ENCODE measurements around the gene NUAK1.
"Not testable (repeated sequence)": the region's sequence is repeated elsewhere in the genome, so short reads cannot be mapped to it uniquely, and the experiment has no call there.

NUAK1 gene

GRCh38 chr12:106146987-106147386, 8.2 kb upstream of the NUAK1 start:
- no peak for DNase-seq (ENCODE audit: low read depth)

- no peak for DNase-seq (ENCODE audit: low read depth)
Measured at GRCh38 chr12:106145539-106146447, 7.0 kb upstream of the NUAK1 start.

DNA sequence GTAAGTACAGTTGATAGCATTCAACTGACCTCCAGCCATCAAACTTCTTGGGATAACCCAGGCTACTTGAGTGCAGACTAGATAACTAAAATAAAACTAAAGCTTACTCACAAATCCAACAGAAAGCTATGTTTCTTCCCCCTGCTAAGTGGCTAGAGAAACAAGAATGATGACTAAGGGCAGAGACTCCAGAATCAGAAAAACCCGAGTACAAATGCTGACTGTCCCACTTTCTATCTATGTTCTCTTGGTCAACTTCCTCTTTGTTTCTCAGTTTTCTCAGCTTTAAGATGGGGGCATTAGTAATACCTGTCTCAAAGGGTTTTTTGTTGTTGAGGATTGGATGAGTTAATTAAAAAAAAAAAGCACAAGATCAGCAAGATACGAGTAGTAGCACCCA, 6.1 kb upstream of the NUAK1 start:
- no peak for DNase-seq (ENCODE audit: low read depth)

DNA sequence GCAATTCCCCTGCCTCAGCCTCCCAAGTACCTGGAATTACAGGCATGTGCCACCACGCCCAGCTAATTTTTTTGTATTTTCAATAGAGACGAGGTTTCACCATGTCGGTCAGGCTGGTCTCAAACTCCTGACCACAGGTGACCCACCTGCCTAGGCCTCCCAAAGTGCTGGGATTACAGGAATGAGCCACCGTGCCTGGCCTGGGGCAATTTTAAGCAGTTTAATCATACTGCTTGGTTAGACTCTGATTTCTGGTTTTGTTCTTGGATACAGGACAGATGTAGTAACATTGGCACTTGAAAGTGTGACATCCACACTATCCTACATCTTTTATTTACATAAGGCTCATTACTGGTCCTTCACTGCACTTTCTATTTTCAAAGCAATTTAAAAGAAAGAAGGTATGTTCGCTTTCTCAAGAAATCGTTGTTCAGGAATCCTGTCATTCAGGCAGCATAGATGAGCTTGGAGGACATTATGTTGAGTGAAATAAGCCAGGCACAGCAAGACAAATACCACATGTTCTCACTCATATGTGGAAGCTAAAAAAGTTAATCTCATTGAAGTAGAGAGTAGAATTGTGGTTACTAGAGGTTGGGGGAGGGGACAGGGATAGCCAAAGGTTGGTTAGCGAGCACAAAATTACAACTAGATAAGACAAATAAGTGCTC, 4.0 kb upstream of the NUAK1 start:
- no peak for DNase-seq (ENCODE audit: low read depth)

DNA sequence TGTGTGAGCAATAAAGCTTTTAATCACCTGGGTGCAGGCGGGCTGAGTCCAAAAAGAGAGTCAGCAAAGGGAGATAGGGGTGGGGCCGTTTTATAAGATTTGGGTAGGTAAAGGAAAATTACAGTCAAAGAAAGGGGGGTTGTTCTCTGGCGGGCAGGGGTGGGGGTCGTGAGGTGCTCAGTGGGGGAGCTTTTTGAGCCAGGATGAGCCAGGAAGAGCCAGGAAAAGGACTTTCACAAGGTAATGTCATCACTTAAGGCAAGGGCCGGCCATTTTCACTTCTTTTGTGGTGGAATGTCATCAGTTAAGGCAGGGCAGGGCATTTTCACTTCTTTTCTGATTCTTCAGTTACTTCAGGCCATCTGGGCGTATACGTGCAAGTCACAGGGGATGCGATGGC, 3.2 kb upstream of the NUAK1 start:
- DNase-seq (ENCODE audit: low read depth) = not testable (repeated sequence)

GRCh38 chr12:106141452-106141851, 2.7 kb upstream of the NUAK1 start:
- no peak for DNase-seq (ENCODE audit: low read depth)

DNA sequence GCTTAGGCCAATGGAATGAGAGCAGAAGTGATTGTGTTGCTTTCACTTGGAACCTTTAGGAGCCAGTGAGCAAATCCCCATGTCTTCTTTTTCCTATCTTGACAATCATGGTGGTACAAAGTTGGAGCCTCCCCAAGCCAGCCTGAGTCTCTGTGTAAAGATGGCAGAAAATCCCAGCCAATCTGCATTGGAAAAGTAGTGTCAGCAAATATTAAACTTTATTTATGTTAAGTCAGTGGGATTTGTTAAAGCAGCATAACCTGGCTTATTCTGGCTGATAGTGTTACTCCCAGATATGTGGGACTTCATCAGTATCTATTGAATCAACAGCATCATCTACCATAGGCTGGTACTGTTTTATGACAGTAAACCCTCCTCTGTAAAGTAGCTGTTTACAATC, 2.2 kb upstream of the NUAK1 start:
- DNase-seq (ENCODE audit: low read depth) = no peak

- DNase-seq (ENCODE audit: low read depth) = no peak
Measured at GRCh38 chr12:106140223-106140986, 1.7 kb upstream of the NUAK1 start.

- DNase-seq (ENCODE audit: low read depth) = no peak
Measured at GRCh38 chr12:106139422-106140171, 843 bp upstream of the NUAK1 start.

DNA sequence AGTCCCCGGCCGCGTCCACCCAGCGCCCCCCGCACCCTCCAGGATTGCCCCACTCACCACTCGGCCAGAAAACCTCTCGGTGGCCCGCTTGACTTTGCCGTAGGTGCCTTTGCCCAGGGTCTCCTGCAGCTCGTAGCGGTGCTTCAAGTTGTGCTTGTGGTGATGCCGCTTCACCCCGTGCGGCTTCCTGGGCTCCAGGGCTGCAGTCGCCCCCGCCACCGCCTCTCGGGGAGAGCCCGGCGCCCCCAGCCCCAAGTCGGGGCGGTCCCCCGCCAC, 459 bp downstream of the NUAK1 start:
- DNase-seq (ENCODE audit: low read depth) = no peak

GRCh38 chr12:106137530-106138356, 1.0 kb downstream of the NUAK1 start:
- DNase-seq (ENCODE audit: low read depth) = no peak

GRCh38 chr12:106136263-106136662, 2.5 kb downstream of the NUAK1 start:
- DNase-seq (ENCODE audit: low read depth) = peak; percentile 69

- no peak for DNase-seq (ENCODE audit: low read depth)
Measured at GRCh38 chr12:106135781-106136180, 3.0 kb downstream of the NUAK1 start.

DNA sequence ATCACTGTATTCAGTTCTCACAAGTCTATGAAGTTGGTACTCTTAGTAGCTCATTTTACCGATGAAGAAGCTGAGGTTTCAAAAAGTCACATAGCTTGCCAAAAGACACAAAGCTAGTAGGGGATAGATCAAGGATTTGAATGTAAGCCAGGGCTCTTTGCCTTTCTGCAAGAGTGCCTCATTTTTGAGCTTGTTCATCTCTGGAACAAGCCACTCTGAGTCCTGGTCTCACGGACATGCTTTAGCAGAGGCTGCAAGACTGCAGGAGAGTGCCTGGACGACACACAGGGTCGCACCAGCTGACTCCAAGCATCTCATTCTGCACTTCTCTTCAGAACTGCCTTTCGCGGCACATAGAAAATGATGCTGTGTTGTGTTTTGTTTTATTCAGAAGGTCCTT, 3.7 kb downstream of the NUAK1 start:
- no peak for DNase-seq (ENCODE audit: low read depth)

DNA sequence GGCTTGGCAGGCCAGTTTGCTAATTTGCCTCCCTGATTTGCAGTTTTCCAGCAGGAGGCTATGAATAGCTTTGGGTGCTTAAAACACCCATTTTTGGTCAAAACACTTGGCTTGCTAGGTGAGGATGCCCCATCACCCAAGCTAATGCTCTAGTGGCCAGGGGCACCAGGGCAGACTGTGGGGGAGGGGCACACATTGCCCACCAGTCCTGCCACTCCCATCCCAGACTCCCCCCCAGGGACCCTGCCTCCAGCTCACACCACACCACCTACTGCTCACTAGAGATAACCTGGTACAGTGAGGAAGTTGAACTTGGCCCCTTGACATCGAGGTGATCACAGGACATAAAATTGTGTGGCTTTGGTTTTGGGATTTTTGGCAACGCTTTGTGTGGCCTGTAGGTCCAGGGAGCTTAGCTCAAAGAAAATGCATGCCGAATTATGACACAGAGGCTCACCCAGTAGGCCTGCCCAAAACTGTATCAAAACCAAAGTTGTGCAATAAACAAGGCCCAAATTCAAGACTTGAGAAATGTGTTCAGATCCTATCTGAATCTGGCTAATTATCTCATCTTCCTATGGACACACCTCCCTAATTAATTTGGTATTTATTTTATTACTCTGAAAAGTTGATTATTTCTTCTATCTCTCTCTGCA, 4.3 kb downstream of the NUAK1 start:
- no peak for DNase-seq (ENCODE audit: low read depth)

- DNase-seq (ENCODE audit: low read depth) = no peak
Measured at GRCh38 chr12:106133136-106134087, 5.3 kb downstream of the NUAK1 start.

GRCh38 chr12:106132175-106133135, 6.3 kb downstream of the NUAK1 start:
- no peak for DNase-seq (ENCODE audit: low read depth)

DNA sequence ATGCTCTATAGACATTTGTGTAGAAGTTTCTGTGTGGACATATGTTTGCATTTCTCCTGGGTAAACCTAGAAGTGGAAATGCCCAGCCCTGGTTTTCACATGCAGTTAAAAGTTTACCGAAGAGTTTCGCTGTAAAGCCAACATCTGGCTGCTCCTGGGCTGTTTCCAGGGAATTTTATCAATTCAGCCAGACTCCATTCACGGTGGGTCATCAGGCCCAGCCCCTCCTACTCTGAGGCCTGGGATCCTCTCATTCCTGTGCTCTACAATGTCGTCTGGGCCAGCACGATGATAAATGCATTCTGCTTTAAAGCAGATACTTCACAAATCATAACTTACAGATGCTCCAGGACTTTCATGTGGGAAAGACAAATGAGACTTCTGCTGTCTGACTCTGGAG, 7.1 kb downstream of the NUAK1 start:
- no peak for DNase-seq (ENCODE audit: low read depth)
